ENCODE measurements around the gene TMEM187.

The TMEM187 gene

DNA sequence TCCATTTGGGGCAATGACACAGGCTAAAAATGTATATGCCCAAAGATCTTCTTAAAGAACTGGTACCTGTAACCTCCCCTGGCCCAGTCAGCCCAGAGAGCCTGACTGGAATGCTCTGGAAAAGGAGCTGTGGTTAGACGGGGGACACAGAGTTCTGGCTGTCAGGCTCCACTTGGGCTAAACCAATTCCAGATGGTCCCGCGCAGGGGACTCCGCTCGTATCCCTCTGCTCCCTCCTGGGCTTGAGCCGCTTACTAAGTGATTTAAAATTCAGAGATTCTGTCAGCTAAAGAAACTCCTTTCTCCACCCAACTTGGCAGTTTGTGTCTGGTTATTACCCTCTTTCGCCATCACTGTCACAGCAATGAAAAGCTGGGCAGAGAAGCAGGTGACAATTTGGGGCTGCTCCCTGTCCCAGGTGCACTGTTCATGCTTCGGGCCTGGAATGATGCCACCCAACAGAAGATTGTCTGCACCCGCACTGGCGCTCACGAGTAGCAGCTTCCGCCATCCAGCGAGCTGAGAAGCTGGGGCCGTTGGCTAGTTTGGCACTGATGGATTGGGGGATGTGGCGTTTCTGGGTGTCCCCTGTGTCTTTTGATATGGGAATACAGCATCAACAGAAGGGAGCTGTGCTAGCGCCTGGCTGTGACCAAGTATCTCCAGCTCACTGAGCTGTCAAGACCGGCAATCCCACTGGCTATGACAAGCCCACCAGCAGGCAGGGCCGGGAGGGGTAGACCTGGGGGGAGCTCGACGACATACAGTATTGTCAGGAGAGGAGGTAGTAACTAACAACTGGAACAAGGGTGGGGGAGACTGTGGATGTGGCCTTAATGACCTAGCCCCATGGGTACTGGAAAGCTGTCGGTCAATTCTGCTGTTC, 53.8 kb downstream of the TMEM187 start:
- no peak overlapping the region for H3K27ac Mint-ChIP-seq

GRCh38 chrX:154027022-154027402, 54.5 kb downstream of the TMEM187 start:
- CTCF ChIA-PET: interaction anchor here (0.6 to 1.4 kb wide), 2 partner anchors 13 to 22 kb away, joined by 3 read pairs; no protein-coding TSS in a partner anchor
- H3K4me3 Mint-ChIP-seq: no peak overlapping the region
- peaks cover 6% of the 10 kb centered on the region for H3K4me1 Mint-ChIP-seq
- no peaks in the 10 kb centered on the region for H3K27me3 Mint-ChIP-seq
- no peak for DNase-seq
- no peak overlapping the region for H3K27ac Mint-ChIP-seq
- no peaks in the 10 kb centered on the region for H3K9me3 Mint-ChIP-seq
- H3K36me3 Mint-ChIP-seq: peaks cover 11% of the 10 kb centered on the region

More for the DNA sequence above, 53.8 kb downstream of the TMEM187 start:
- H3K27me3 Mint-ChIP-seq: no peaks in the 10 kb centered on the region
- peaks cover 5% of the 10 kb centered on the region for H3K36me3 Mint-ChIP-seq
- H3K4me3 Mint-ChIP-seq: no peak overlapping the region
- H3K9me3 Mint-ChIP-seq: no peaks in the 10 kb centered on the region
- DNase-seq: no peak
- peaks cover 6% of the 10 kb centered on the region for H3K4me1 Mint-ChIP-seq
- CTCF ChIA-PET: interaction anchor here (0.6 kb wide), 1 partner anchor 21 kb away, joined by 3 read pairs; no protein-coding TSS in a partner anchor

- Mint-ChIP-seq H3K9me3 (no peaks in the 10 kb centered on the region), H3K4me1 (peaks cover 6% of the 10 kb centered on the region), H3K27me3 (no peaks in the 10 kb centered on the region), H3K4me3 (no peak overlapping the region), H3K27ac (no peak overlapping the region), H3K36me3 (peaks cover 14% of the 10 kb centered on the region)
- CTCF ChIA-PET: interaction anchor here (1.4 kb wide), 1 partner anchor 13 kb away, joined by 3 read pairs; no protein-coding TSS in a partner anchor
- no peak for DNase-seq
These were observed 55.4 kb downstream of the TMEM187 start for GRCh38 chrX:154027986-154028385.

GRCh38 chrX:154028502-154029184, 56.1 kb downstream of the TMEM187 start:
- DNase-seq: no peak
- H3K36me3 Mint-ChIP-seq: peaks cover 12% of the 10 kb centered on the region
- CTCF ChIA-PET: interaction anchor here (1.4 kb wide), 1 partner anchor 12 kb away, joined by 3 read pairs; no protein-coding TSS in a partner anchor
- no peaks in the 10 kb centered on the region for H3K9me3 Mint-ChIP-seq
- peaks cover 4% of the 10 kb centered on the region for H3K4me1 Mint-ChIP-seq
- no peak overlapping the region for H3K4me3 Mint-ChIP-seq
- peak overlapping the region; percentile 42 for H3K27ac Mint-ChIP-seq
- H3K27me3 Mint-ChIP-seq: no peaks in the 10 kb centered on the region

GRCh38 chrX:154029439-154029838, 56.9 kb downstream of the TMEM187 start:
- Mint-ChIP-seq H3K27ac (no peak overlapping the region), H3K36me3 (peaks cover 13% of the 10 kb centered on the region), H3K27me3 (no peaks in the 10 kb centered on the region), H3K4me1 (peaks cover 4% of the 10 kb centered on the region), H3K4me3 (no peak overlapping the region), H3K9me3 (no peaks in the 10 kb centered on the region)
- CTCF ChIA-PET: interaction anchor here (0.6 kb wide), 1 partner anchor 61 kb away, joined by 3 read pairs; no protein-coding TSS in a partner anchor
- DNase-seq: no peak

DNA sequence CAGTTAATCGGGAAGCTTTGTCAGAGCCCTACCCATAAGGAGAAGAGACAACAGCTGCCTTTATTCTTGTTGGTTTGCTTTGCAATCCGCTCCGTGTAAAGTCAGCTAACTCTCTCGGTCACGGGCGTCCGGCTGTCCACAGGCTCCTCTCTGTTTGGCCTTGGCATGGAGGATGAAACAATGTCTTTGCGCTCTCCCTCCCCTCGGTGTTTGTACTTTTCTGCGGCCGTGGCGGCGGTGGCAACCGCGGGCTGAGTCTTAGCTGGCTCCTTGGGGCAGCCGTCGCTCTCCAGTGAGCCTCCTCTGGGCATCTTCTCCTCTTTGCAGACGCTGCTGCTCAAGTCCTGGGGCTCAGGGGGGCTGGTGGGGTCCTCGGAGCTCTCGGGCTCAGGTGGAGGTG, 57.7 kb downstream of the TMEM187 start:
- H3K36me3 Mint-ChIP-seq: peaks cover 20% of the 10 kb centered on the region
- CTCF ChIA-PET: no interaction called here
- H3K27ac Mint-ChIP-seq: no peak overlapping the region

DNA sequence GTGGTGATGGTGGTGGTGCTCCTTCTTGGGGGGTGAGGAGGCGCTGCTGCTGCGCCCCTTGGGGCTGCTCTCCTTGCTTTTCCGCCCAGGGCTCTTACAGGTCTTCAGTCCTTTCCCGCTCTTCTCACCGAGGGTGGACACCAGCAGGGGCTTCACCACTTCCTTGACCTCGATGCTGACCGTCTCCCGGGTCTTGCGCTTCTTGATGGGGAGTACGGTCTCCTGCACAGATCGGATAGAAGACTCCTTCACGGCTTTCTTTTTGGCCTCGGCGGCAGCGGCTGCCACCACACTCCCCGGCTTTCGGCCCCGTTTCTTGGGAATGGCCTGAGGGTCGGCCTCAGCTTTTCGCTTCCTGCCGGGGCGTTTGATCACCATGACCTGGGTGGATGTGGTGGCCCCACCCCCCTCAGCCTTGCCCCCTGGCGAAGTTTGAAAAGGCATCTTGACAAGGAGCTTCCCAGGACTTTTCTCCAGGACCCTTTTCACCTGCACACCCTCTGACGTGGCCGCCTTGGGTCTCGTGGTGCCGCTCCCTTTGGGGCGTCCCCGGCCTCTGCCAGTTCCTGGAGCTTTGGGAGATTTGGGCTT, 58.3 kb downstream of the TMEM187 start:
- peaks cover 18% of the 10 kb centered on the region for H3K36me3 Mint-ChIP-seq
- H3K27ac Mint-ChIP-seq: no peak overlapping the region
- H3K9me3 Mint-ChIP-seq: no peaks in the 10 kb centered on the region
- no peak overlapping the region for H3K4me3 Mint-ChIP-seq
- CTCF ChIA-PET: no interaction called here
- no peaks in the 10 kb centered on the region for H3K27me3 Mint-ChIP-seq
- peaks cover 4% of the 10 kb centered on the region for H3K4me1 Mint-ChIP-seq
- DNase-seq: no peak

More for the DNA sequence above, 57.7 kb downstream of the TMEM187 start:
- Mint-ChIP-seq H3K27me3 (no peaks in the 10 kb centered on the region), H3K9me3 (no peaks in the 10 kb centered on the region), H3K4me1 (peaks cover 4% of the 10 kb centered on the region), H3K4me3 (no peak overlapping the region)
- no peak for DNase-seq

DNA sequence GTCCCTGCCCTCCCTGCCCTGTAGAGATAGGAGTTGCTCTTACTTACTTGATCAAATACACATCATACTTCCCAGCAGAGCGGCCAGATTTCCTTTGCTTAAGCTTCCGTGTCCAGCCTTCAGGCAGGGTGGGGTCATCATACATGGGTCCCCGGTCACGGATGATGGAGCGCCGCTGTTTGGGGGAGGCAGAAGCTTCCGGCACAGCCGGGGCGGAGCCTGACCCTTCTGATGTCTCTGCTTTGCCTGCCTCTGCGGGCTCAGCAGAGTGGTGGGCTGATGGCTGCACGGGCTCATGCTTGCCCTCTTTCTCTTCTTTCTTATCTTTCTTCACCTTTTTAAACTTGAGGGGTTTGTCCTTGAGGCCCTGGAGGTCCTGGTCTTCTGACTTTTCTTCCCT, 59.6 kb downstream of the TMEM187 start:
- peaks cover 10% of the 10 kb centered on the region for H3K4me1 Mint-ChIP-seq
- H3K9me3 Mint-ChIP-seq: no peaks in the 10 kb centered on the region
- DNase-seq: no peak
- H3K36me3 Mint-ChIP-seq: peaks cover 24% of the 10 kb centered on the region
- CTCF ChIA-PET: no interaction called here
- H3K27me3 Mint-ChIP-seq: no peaks in the 10 kb centered on the region
- no peak overlapping the region for H3K27ac Mint-ChIP-seq
- H3K4me3 Mint-ChIP-seq: no peak overlapping the region

DNA sequence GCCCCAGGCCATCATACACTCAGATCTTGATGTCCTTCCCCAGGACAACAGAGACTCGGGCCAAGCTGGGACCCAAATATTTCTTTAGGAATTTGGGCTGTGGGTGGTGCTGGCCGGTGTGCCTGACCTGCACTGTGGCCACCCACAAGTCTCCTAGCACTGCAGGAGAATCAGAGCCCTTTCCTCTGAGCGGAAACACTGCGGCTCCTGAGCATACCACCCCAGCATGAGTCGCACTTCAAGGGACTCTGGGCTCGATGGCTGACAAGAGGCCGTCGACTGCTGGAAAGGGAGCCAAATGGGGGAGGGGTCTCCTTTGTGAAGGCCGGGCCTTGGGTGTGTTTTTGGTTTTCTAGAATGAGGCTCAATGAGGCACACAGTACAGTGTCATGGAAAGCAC, 60.1 kb downstream of the TMEM187 start:
- H3K4me1 Mint-ChIP-seq: peaks cover 10% of the 10 kb centered on the region
- no peaks in the 10 kb centered on the region for H3K9me3 Mint-ChIP-seq
- no peaks in the 10 kb centered on the region for H3K27me3 Mint-ChIP-seq
- H3K27ac Mint-ChIP-seq: no peak overlapping the region
- no peak for DNase-seq
- CTCF ChIA-PET: no interaction called here
- peaks cover 25% of the 10 kb centered on the region for H3K36me3 Mint-ChIP-seq
- H3K4me3 Mint-ChIP-seq: no peak overlapping the region

All from activated naive CD4-positive, alpha-beta T cell treated with anti-CD3 and anti-CD28 coated beads, Interleukin-2, amount 10 ng/mL, durations not matched to agents 7 days and 5 days (primary cell).